Activated CD8-positive, alpha-beta memory T cell treated with anti-CD3 and anti-CD28 coated beads, Interleukin-2, amount 10 ng/mL, durations not matched to agents 7 days and 5 days (primary cell): Measurements from ENCODE around the gene RABL2B. TPM values are rescaled to one million over a fixed set of nuclear protein-coding genes. Genes with fewer than 3 reads are reported as not detected.

Experiments used
- ATAC-seq: fragments of 150-1000 bp; cut with Tn5 transposase; one replicate; pipeline ENCODE4 v1.10.0; 2021; ENCODE audit warnings: moderate library complexity
- CTCF ChIA-PET: fragments of 350-600 bp; sonication (Branson Sonifier 250); formaldehyde crosslinking; loops from one replicate; lab custom pipeline; 2021; ENCODE audit warnings: antibody characterized with exemption; lab: Charles Lee
- DNase-seq: peaks from one replicate; pipeline ENCODE4 v3.0.0-alpha.2; 2020
- H3K27ac Mint-ChIP-seq: one replicate; pipeline ENCODE4 v1.8.0; 2021; ENCODE audit warnings: mild to moderate bottlenecking, mixed read lengths
- H3K27me3 Mint-ChIP-seq: one replicate; pipeline ENCODE4 v1.8.0; 2021; ENCODE audit warnings: mixed read lengths
- H3K36me3 Mint-ChIP-seq: one replicate; pipeline ENCODE4 v1.8.0; 2021; ENCODE audit warnings: mild to moderate bottlenecking, mixed read lengths
- H3K4me1 Mint-ChIP-seq: one replicate; pipeline ENCODE4 v1.8.0; 2021; ENCODE audit warnings: mixed read lengths
- H3K4me3 Mint-ChIP-seq: one replicate; pipeline ENCODE4 v1.8.0; 2021; ENCODE audit warnings: mild to moderate bottlenecking, moderate library complexity, mixed read lengths
- H3K9me3 Mint-ChIP-seq: one replicate; pipeline ENCODE4 v1.8.0; 2022; ENCODE audit warnings: low read depth, mixed read lengths
- total RNA-seq, 2 experiments: library from RNA; stranded (reverse); gene quantifications; one replicate each; pipeline ENCODE4 v1.2.3, GENCODE V29; 2021

Gene RABL2B
- total RNA-seq, 2 experiments from 2014 or later, result 21.9 to 26.6 TPM

DNA sequence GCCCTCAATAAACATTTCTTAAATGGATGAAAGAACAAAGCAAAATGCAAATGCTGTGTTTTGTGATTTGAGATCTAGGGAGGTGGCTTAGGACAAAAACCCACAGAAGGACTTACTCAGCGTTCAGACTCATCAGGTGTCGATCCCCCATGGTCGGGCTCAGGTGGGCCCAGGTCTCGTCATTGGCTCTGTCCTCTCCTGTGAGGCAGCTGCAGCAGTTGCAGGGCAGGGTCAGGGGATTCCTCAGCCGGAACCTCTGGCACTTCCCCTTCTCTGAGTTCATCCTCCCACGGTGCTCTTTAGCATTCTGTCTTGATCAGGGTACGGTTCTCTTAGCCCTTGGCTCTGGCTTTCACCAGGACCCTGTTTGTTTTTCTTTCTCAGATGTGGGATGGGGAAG, 59.4 kb downstream of the RABL2B start:
- no peak overlapping the region for H3K4me3 Mint-ChIP-seq
- no peaks in the 10 kb centered on the region for H3K4me1 Mint-ChIP-seq
- H3K9me3 Mint-ChIP-seq, result no peaks in the 10 kb centered on the region
- DNase-seq (no peak), ATAC-seq (no peak)
- H3K36me3 Mint-ChIP-seq, result no peaks in the 10 kb centered on the region
- no peaks in the 10 kb centered on the region for H3K27me3 Mint-ChIP-seq
- CTCF ChIA-PET, result no interaction called here
- H3K27ac Mint-ChIP-seq, result no peak overlapping the region

DNA sequence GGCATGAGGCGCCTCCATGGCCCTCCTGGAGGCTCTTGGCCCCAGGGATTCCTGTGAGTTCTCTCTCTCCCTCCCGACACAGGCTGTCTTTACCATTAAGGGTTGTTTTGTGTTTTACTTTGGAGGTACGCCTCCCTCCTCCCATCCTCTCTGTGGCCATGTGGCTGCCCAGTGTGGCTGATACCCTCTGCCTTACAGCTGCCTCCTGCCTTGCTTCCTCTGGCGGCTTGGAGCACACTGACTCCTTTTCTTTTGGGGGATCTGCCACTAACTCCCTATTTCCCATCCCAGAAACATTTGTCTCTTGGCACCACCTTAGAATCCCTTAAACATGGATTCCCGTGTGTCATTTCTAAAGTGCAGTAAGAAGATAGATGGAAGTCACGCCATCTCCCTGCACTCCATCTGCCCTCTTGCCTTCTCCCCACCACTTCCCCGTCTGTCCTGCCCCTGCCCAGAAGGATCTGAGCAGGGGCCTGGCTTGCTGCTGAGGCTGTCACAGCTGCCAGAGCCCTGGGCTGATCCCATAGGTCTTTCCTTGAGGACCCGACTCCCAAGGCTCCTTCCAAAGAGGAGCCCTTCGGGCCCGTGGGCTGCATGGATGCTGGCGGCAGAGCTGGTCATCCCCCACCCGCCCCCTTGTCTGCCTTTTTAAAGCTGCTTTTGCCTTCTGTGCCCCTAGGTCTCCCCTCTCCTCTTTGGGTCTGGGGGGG, 60.6 kb downstream of the RABL2B start:
- DNase-seq, result no peak
- ATAC-seq, result no peak
- Mint-ChIP-seq H3K27ac (no peak overlapping the region), H3K27me3 (no peaks in the 10 kb centered on the region), H3K4me3 (no peak overlapping the region), H3K36me3 (no peaks in the 10 kb centered on the region), H3K4me1 (no peaks in the 10 kb centered on the region), H3K9me3 (no peaks in the 10 kb centered on the region)
- CTCF ChIA-PET, result no interaction called here

DNA sequence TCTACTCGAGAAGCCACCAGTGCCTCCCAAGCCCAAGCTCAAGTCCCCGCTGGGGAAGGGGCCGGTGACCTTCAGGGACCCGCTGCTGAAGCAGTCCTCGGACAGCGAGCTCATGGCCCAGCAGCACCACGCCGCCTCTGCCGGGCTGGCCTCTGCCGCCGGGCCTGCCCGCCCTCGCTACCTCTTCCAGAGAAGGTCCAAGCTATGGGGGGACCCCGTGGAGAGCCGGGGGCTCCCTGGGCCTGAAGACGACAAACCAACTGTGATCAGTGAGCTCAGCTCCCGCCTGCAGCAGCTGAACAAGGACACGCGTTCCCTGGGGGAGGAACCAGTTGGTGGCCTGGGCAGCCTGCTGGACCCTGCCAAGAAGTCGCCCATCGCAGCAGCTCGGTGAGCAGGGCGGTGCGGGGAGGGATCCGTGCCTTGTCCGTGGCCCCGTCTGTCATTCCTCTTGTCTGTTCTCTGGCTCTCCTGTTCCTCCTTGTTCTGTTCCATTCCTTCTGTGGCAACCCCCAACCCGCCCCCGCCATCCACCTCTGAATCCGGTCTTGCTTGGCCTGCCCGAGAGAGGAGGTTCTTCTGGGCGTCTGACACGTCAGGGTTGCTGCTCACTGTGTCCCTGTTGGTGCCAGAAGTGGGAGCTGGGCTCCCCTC, 61.3 kb downstream of the RABL2B start:
- Mint-ChIP-seq H3K4me3 (no peak overlapping the region), H3K27me3 (peaks cover 2% of the 10 kb centered on the region), H3K27ac (no peak overlapping the region), H3K36me3 (no peaks in the 10 kb centered on the region), H3K9me3 (no peaks in the 10 kb centered on the region), H3K4me1 (no peaks in the 10 kb centered on the region)
- CTCF ChIA-PET, result no interaction called here
- no peak for DNase-seq
- no peak for ATAC-seq

DNA sequence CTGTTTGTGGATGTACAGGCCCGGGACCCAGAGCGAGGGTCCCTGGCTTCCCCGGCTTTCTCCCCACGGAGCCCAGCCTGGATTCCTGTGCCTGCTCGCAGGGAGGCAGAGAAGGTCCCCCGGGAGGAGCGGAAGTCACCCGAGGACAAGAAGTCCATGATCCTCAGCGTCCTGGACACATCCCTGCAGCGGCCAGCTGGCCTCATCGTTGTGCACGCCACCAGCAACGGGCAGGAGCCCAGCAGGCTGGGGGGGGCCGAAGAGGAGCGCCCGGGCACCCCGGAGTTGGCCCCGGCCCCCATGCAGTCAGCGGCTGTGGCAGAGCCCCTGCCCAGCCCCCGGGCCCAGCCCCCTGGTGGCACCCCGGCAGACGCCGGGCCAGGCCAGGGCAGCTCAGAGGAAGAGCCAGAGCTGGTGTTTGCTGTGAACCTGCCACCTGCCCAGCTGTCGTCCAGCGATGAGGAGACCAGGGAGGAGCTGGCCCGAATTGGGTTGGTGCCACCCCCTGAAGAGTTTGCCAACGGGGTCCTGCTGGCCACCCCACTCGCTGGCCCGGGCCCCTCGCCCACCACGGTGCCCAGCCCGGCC, 62.1 kb downstream of the RABL2B start:
- Mint-ChIP-seq H3K36me3 (no peaks in the 10 kb centered on the region), H3K4me1 (no peaks in the 10 kb centered on the region), H3K27ac (no peak overlapping the region), H3K9me3 (no peaks in the 10 kb centered on the region), H3K27me3 (peaks cover 4% of the 10 kb centered on the region), H3K4me3 (no peak overlapping the region)
- no peak for ATAC-seq
- DNase-seq, result no peak
- CTCF ChIA-PET, result interaction anchor here (0.6 kb wide), 1 partner anchor 51 kb away, joined by 3 read pairs; no protein-coding TSS in a partner anchor

DNA sequence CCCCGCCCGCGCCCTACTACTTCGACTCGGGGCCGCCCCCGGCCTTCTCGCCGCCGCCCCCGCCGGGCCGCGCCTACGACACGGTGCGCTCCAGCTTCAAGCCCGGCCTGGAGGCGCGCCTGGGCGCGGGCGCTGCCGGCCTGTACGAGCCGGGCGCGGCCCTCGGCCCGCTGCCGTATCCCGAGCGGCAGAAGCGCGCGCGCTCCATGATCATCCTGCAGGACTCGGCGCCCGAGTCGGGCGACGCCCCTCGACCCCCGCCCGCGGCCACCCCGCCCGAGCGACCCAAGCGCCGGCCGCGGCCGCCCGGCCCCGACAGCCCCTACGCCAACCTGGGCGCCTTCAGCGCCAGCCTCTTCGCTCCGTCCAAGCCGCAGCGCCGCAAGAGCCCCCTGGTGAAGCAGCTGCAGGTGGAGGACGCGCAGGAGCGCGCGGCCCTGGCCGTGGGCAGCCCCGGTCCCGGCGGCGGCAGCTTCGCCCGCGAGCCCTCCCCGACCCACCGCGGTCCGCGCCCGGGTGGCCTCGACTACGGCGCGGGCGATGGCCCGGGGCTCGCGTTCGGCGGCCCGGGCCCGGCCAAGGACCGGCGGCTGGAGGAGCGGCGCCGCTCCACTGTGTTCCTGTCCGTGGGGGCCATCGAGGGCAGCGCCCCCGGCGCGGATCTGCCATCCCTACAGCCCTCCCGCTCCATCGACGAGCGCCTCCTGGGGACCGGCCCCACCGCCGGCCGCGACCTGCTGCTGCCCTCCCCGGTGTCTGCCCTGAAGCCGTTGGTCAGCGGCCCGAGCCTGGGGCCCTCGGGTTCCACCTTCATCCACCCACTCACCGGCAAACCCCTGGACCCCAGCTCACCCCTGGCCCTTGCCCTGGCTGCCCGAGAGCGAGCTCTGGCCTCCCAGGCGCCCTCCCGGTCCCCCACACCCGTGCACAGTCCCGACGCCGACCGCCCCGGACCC, 62.9 kb downstream of the RABL2B start:
- no peak overlapping the region for H3K27ac Mint-ChIP-seq
- CTCF ChIA-PET, result interaction anchor here (0.6 kb wide), 1 partner anchor 51 kb away, joined by 3 read pairs; no protein-coding TSS in a partner anchor
- no peak for DNase-seq

DNA sequence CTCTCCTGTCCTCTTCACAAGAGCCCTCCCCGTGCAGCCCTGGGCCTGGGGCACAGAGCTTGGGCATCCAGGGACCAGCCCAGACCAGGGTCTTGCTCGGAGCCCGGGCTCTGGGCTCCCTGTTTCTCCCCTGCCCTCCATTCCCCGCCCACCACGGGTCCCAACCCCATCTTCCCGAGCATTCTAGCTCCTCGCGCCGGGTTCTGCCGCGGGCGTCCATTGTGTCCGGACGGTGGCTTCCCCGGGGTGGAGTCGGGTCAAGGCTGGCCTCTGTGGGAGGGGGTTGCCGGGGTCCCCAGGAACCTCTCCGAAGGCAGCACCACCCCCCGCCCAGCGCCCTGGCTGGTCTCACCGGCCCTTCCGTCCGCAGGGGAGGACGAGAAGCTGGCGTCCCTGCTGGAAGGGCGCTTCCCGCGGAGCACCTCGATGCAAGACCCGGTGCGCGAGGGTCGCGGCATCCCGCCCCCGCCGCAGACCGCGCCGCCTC, 63.6 kb downstream of the RABL2B start:
- CTCF ChIA-PET, result no interaction called here
- no peaks in the 10 kb centered on the region for H3K4me1 Mint-ChIP-seq
- peaks cover 6% of the 10 kb centered on the region for H3K27me3 Mint-ChIP-seq
- H3K36me3 Mint-ChIP-seq, result no peaks in the 10 kb centered on the region
- ATAC-seq (no peak), DNase-seq (no peak)
- no peaks in the 10 kb centered on the region for H3K9me3 Mint-ChIP-seq
- no peak overlapping the region for H3K4me3 Mint-ChIP-seq
- H3K27ac Mint-ChIP-seq, result no peak overlapping the region

More for the DNA sequence above, 62.9 kb downstream of the RABL2B start:
- no peaks in the 10 kb centered on the region for H3K4me1 Mint-ChIP-seq
- no peak overlapping the region for H3K4me3 Mint-ChIP-seq
- peaks cover 6% of the 10 kb centered on the region for H3K27me3 Mint-ChIP-seq
- H3K9me3 Mint-ChIP-seq, result no peaks in the 10 kb centered on the region
- H3K36me3 Mint-ChIP-seq, result no peaks in the 10 kb centered on the region
- no peak for ATAC-seq

DNA sequence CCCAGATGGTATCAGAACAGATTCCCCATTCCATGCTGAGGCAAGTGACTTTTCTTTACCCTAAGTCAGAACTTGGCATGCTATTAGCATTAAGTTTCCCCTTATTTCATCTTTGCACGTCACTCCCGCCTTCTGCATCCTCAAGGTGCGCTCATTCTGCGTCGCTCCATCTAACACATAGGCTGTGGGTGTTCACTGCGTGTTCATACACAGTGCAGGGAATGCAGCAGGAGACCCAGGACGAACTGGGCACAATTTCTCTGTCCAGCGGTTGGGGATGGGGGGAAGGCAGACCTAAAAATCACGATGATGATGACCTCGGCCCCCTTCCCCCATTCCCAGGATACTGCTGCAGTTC, 65.1 kb downstream of the RABL2B start:
- Mint-ChIP-seq H3K27ac (no peak overlapping the region), H3K4me1 (no peaks in the 10 kb centered on the region), H3K27me3 (peaks cover 6% of the 10 kb centered on the region), H3K4me3 (no peak overlapping the region), H3K36me3 (no peaks in the 10 kb centered on the region), H3K9me3 (no peaks in the 10 kb centered on the region)
- DNase-seq, result no peak
- CTCF ChIA-PET, result no interaction called here
- no peak for ATAC-seq

DNA sequence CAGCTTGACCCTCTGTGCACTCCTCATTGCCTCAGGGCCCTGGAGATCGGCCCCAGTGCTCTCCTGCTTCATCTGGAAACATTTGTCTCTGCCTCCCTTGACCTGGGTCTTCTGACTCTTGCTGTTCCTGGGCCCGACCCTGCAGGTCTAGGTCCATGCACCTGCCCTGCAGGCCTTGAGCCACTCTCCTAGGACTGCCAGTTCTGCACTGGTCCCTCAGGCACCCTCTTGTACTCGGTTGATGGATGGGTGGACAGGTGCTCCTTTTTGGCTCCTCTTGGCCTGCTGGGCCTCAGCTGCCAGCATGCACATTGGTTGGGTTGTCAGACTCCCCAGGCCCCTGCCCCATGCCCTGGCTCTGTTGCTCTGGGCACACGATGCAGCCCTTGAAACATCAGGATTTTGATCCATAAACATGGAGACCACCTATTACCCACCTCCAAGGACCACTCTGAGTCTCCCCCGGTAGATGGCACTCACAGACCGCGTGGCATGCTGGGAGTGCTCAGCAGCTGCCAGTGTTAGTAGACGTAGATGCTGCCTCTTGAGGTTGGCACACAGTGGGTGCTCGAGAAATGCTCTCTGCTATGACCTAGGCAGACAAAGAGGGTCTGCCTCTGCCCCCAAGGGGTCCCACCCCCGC, 65.6 kb downstream of the RABL2B start:
- H3K27ac Mint-ChIP-seq, result no peak overlapping the region
- no peak overlapping the region for H3K4me3 Mint-ChIP-seq
- CTCF ChIA-PET, result no interaction called here

More for the DNA sequence above, 65.6 kb downstream of the RABL2B start:
- peaks cover 6% of the 10 kb centered on the region for H3K27me3 Mint-ChIP-seq
- ATAC-seq (no peak), DNase-seq (no peak)
- H3K4me1 Mint-ChIP-seq, result no peaks in the 10 kb centered on the region
- no peaks in the 10 kb centered on the region for H3K36me3 Mint-ChIP-seq
- no peaks in the 10 kb centered on the region for H3K9me3 Mint-ChIP-seq

Other genes starting within 250 kb of the RABL2B start
- gene KLHDC7B, start 237.7 kb downstream of the RABL2B start, total RNA-seq, result 10 to 100 TPM; 10.2 to 12.0 TPM
- gene SYCE3, start 220.7 kb downstream of the RABL2B start, total RNA-seq, result under 1 TPM; 0.76 to 0.96 TPM
- 10 to 100 TPM; 80.1 to 87.6 TPM for gene CPT1B, start 205.2 kb downstream of the RABL2B start, total RNA-seq
- gene CHKB, start 200.8 kb downstream of the RABL2B start, total RNA-seq, result 100 to 1,000 TPM in 1 of 2 experiments, 10 to 100 TPM in 1; 97.2 to 118 TPM
- under 1 TPM; 0.19 to 0.29 TPM for gene MAPK8IP2, start 182.8 kb downstream of the RABL2B start, total RNA-seq
- 10 to 100 TPM; 49.6 to 68.2 TPM for gene ARSA, start 155.5 kb downstream of the RABL2B start, total RNA-seq
- under 1 TPM in 1 of 2 experiments, not detected in 1; 0.05 TPM for gene SHANK3, start 110.8 kb downstream of the RABL2B start, total RNA-seq
- not detected for gene ACR, start 45.4 kb downstream of the RABL2B start, total RNA-seq